ENCODE results near the gene KRTAP4-2.
"Not testable (repeated sequence)": the region's sequence is repeated elsewhere in the genome, so short reads cannot be mapped to it uniquely, and the experiment has no call there.

KRTAP4-2 gene

GRCh38 chr17:41199421-41200078 is 21.5 kb upstream of the KRTAP4-2 start:
- Histone ChIP-seq H3K4me3 (ENCODE audit: low read depth, low read length, poor library complexity, severe bottlenecking) (no peak overlapping the region), H3K4me2 (ENCODE audit: low read length) (no peak overlapping the region), H3K9ac (ENCODE audit: low read length) (no peak overlapping the region), H3K27me3 (ENCODE audit: insufficient read depth, low read length) (no peaks in the 10 kb centered on the region), H3K9me2 (ENCODE audit: low read depth, low read length) (no peaks in the 10 kb centered on the region), H3F3A (ENCODE audit: insufficient read depth, low read length) (no peaks in the 10 kb centered on the region), H3K36me3 (ENCODE audit: insufficient read depth, low read length) (no peaks in the 10 kb centered on the region), H3K4me1 (ENCODE audit: insufficient read depth, low read length, severe bottlenecking) (no peaks in the 10 kb centered on the region), H4K20me1 (ENCODE audit: insufficient read depth, low read length) (no peaks in the 10 kb centered on the region), H2AFZ (ENCODE audit: low read length) (no peak overlapping the region), H3K79me2 (ENCODE audit: insufficient read depth, low read length) (no peaks in the 10 kb centered on the region), H3K27ac (ENCODE audit: low read depth, low read length, poor library complexity, severe bottlenecking) (no peak overlapping the region), H3K9me3 (ENCODE audit: low read length) (no peaks in the 10 kb centered on the region)
- TF ChIP-seq CTCF (IDR thresholded peaks at IDR 0.05; ENCODE audit: low read length) (no peak), EZH2 (IDR thresholded peaks at IDR 0.05; ENCODE audit: borderline replicate concordance, low read length) (no peak)

- TF ChIP-seq EZH2 (IDR thresholded peaks at IDR 0.05; ENCODE audit: borderline replicate concordance, low read length), result no peak
- no peak for TF ChIP-seq CTCF (IDR thresholded peaks at IDR 0.05; ENCODE audit: low read length)
- H3K4me2 ChIP-seq (ENCODE audit: low read length), result no peak overlapping the region
- no peak overlapping the region for H3K4me3 ChIP-seq (ENCODE audit: low read depth, low read length, poor library complexity, severe bottlenecking)
- no peaks in the 10 kb centered on the region for H3F3A ChIP-seq (ENCODE audit: insufficient read depth, low read length)
- H3K27me3 ChIP-seq (ENCODE audit: insufficient read depth, low read length), result no peaks in the 10 kb centered on the region
- H2AFZ ChIP-seq (ENCODE audit: low read length), result no peak overlapping the region
- H3K79me2 ChIP-seq (ENCODE audit: insufficient read depth, low read length), result no peaks in the 10 kb centered on the region
- H3K9me2 ChIP-seq (ENCODE audit: low read depth, low read length), result no peaks in the 10 kb centered on the region
- H3K9ac ChIP-seq (ENCODE audit: low read length), result no peak overlapping the region
- H3K36me3 ChIP-seq (ENCODE audit: insufficient read depth, low read length), result no peaks in the 10 kb centered on the region
- no peaks in the 10 kb centered on the region for H3K9me3 ChIP-seq (ENCODE audit: low read length)
- H3K4me1 ChIP-seq (ENCODE audit: insufficient read depth, low read length, severe bottlenecking), result no peaks in the 10 kb centered on the region
- H4K20me1 ChIP-seq (ENCODE audit: insufficient read depth, low read length), result no peaks in the 10 kb centered on the region
- no peak overlapping the region for H3K27ac ChIP-seq (ENCODE audit: low read depth, low read length, poor library complexity, severe bottlenecking)
Measured at GRCh38 chr17:41196068-41196467, 18.0 kb upstream of the KRTAP4-2 start.

- Histone ChIP-seq H3F3A (ENCODE audit: insufficient read depth, low read length) (no peaks in the 10 kb centered on the region), H4K20me1 (ENCODE audit: insufficient read depth, low read length) (no peaks in the 10 kb centered on the region), H3K9ac (ENCODE audit: low read length) (no peak overlapping the region), H3K4me3 (ENCODE audit: low read depth, low read length, poor library complexity, severe bottlenecking) (no peak overlapping the region), H3K27me3 (ENCODE audit: insufficient read depth, low read length) (no peaks in the 10 kb centered on the region; the same call in 1 of the 2 replicates), H3K79me2 (ENCODE audit: insufficient read depth, low read length) (no peaks in the 10 kb centered on the region), H3K4me2 (ENCODE audit: low read length) (no peak overlapping the region), H3K36me3 (ENCODE audit: insufficient read depth, low read length) (no peaks in the 10 kb centered on the region), H3K9me2 (ENCODE audit: low read depth, low read length) (no peaks in the 10 kb centered on the region), H3K4me1 (ENCODE audit: insufficient read depth, low read length, severe bottlenecking) (no peaks in the 10 kb centered on the region), H2AFZ (ENCODE audit: low read length) (no peak overlapping the region), H3K27ac (ENCODE audit: low read depth, low read length, poor library complexity, severe bottlenecking) (no peak overlapping the region), H3K9me3 (ENCODE audit: low read length) (no peaks in the 10 kb centered on the region)
- TF ChIP-seq CTCF (IDR thresholded peaks at IDR 0.05; ENCODE audit: low read length) (no peak), EZH2 (IDR thresholded peaks at IDR 0.05; ENCODE audit: borderline replicate concordance, low read length) (no peak)
Measured at GRCh38 chr17:41190328-41190727, 12.3 kb upstream of the KRTAP4-2 start.

GRCh38 chr17:41189837-41190318 is 11.9 kb upstream of the KRTAP4-2 start, which contains the start of gene KRTAP9-1:
TSS of gene KRTAP9-1 (plus strand) at chr17:41189887. CDS start at chr17:41189887, 0 bp downstream.
- not testable (repeated sequence) for H3K9me2 ChIP-seq (ENCODE audit: low read depth, low read length); H3K4me1 ChIP-seq (ENCODE audit: insufficient read depth, low read length, severe bottlenecking); H3K4me2 ChIP-seq (ENCODE audit: low read length); H4K20me1 ChIP-seq (ENCODE audit: insufficient read depth, low read length); H2AFZ ChIP-seq (ENCODE audit: low read length); H3K9me3 ChIP-seq (ENCODE audit: low read length); H3K9ac ChIP-seq (ENCODE audit: low read length); H3K27ac ChIP-seq (ENCODE audit: low read depth, low read length, poor library complexity, severe bottlenecking); H3K27me3 ChIP-seq (ENCODE audit: insufficient read depth, low read length); H3K36me3 ChIP-seq (ENCODE audit: insufficient read depth, low read length); H3K79me2 ChIP-seq (ENCODE audit: insufficient read depth, low read length); H3K4me3 ChIP-seq (ENCODE audit: low read depth, low read length, poor library complexity, severe bottlenecking); H3F3A ChIP-seq (ENCODE audit: insufficient read depth, low read length)

Data from OCI-LY1 (cell line).